ENCODE data around the gene C9orf152.

DNA sequence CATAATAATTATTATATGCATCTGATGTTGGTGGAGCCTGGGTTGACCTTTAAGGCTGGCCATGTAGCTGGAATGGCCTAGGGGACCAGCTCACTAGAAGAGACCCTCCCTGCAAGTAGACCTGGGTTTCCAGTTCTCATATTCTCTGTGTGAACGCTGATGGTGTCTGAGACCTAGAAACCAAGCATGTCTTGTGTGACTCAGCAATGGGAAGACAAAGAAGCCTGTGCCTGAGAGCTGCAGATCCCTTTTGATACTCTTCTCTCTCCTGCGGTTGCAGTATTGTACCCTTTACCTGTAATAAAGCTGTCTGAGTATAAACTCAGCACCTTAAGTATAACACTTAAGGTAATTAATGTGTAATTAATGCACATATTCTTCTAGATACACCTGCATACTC is 22.2 kb downstream of the C9orf152 start:
- no peak for TF ChIP-seq POLR2AphosphoS5 (IDR thresholded peaks at IDR 0.05)
- TF ChIP-seq, protein P1, sequence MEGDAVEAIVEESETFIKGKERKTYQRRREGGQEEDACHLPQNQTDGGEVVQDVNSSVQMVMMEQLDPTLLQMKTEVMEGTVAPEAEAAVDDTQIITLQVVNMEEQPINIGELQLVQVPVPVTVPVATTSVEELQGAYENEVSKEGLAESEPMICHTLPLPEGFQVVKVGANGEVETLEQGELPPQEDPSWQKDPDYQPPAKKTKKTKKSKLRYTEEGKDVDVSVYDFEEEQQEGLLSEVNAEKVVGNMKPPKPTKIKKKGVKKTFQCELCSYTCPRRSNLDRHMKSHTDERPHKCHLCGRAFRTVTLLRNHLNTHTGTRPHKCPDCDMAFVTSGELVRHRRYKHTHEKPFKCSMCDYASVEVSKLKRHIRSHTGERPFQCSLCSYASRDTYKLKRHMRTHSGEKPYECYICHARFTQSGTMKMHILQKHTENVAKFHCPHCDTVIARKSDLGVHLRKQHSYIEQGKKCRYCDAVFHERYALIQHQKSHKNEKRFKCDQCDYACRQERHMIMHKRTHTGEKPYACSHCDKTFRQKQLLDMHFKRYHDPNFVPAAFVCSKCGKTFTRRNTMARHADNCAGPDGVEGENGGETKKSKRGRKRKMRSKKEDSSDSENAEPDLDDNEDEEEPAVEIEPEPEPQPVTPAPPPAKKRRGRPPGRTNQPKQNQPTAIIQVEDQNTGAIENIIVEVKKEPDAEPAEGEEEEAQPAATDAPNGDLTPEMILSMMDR (IDR thresholded peaks at IDR 0.05 in 8 of 11, conservative IDR thresholded peaks at IDR 0.05 in 3 of 11) = no peak

Data from spleen (tissue), 7 donors.